ENCODE data around the gene SPINT1.

The SPINT1 gene

GRCh38 chr15:40869686-40870085, 25.8 kb downstream of the SPINT1 start:
- DNase-seq, result no peak
- ChIA-PET CTCF (interaction anchor here (1.6 to 6.7 kb wide), 3 partner anchors 22 to 27 kb away, joined by 5 to 41 read pairs (median 38); partner anchors contain the start of genes SPINT1 and VPS18), POLR2A (no interaction called here)
- no peak overlapping the region for H3K4me3 ChIP-seq (ENCODE audit: control insufficient read depth in 1 of 7, extremely low read depth in 1 of 7, insufficient read depth in 4 of 7, low read depth in 2 of 7, low read length in 6 of 7)
- no peak overlapping the region for H3K27ac ChIP-seq (ENCODE audit: insufficient read depth in 1 of 2, low read depth in 1 of 2, low read length in 2 of 2, poor library complexity in 1 of 2, severe bottlenecking in 2 of 2)
- 86% methylated on average over 3 of the region's 5 CpGs for WGBS (ENCODE audit: insufficient coverage)
- no peaks in the 10 kb centered on the region for H3K36me3 ChIP-seq (ENCODE audit: control insufficient read depth in 4 of 4, insufficient read depth in 4 of 4, low read length in 3 of 4)
- H3K27me3 ChIP-seq (replicated peaks in 2 of 5; ENCODE audit: control insufficient read depth in 4 of 5, insufficient read depth in 5 of 5, low read length in 4 of 5), result peaks cover 0 to 3% (median 0%) of the 10 kb centered on the region in 5 experiments
- H3K4me1 ChIP-seq (ENCODE audit: control extremely low read depth in 1 of 4, control insufficient read depth in 4 of 4, insufficient read depth in 4 of 4, low read length in 3 of 4), result peaks cover 0 to 19% (median 18%) of the 10 kb centered on the region in 4 experiments
- no peaks in the 10 kb centered on the region for H3K9me3 ChIP-seq (ENCODE audit: control extremely low read depth in 1 of 5, control insufficient read depth in 4 of 5, insufficient read depth in 2 of 5, low read depth in 1 of 5, low read length in 4 of 5)

DNA sequence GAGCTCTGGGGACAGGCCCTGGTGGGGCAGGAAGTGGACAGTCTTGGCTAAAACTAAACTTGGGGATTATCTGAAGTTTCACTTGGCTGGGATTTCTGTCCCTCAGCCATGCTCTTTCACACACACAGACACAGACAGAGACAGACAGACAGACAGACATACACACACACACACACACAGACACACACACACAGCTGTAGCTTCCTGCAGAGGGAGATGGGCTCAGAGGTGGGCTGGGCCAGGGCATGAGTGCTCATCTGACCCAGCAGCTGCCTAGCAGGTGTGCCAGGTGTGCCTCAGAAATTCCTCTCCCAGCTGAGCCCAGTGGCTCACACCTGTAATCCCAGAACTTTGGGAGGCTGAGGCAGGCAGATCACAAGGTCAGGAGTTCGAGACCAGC, 26.9 kb downstream of the SPINT1 start:
- ChIA-PET POLR2A (interaction anchor here (0.6 kb wide), 1 partner anchor 305 kb away, joined by 5 read pairs; no protein-coding TSS in a partner anchor), CTCF (interaction anchor here (1.6 to 6.7 kb wide), 4 partner anchors 13 to 27 kb away, joined by 5 to 41 read pairs (median 34); partner anchors contain the start of genes SPINT1 and VPS18)
- Histone ChIP-seq H3K4me3 (ENCODE audit: control insufficient read depth in 1 of 7, extremely low read depth in 1 of 7, insufficient read depth in 4 of 7, low read depth in 2 of 7, low read length in 6 of 7) (no peak overlapping the region), H3K27me3 (replicated peaks in 2 of 5; ENCODE audit: control insufficient read depth in 4 of 5, insufficient read depth in 5 of 5, low read length in 4 of 5) (peaks cover 0 to 3% (median 0%) of the 10 kb centered on the region in 5 experiments), H3K4me1 (ENCODE audit: control extremely low read depth in 1 of 4, control insufficient read depth in 4 of 4, insufficient read depth in 4 of 4, low read length in 3 of 4) (peaks cover 0 to 19% (median 17%) of the 10 kb centered on the region in 4 experiments), H3K27ac (ENCODE audit: insufficient read depth in 1 of 2, low read depth in 1 of 2, low read length in 2 of 2, poor library complexity in 1 of 2, severe bottlenecking in 2 of 2) (no peak overlapping the region), H3K9me3 (ENCODE audit: control extremely low read depth in 1 of 5, control insufficient read depth in 4 of 5, insufficient read depth in 2 of 5, low read depth in 1 of 5, low read length in 4 of 5) (no peaks in the 10 kb centered on the region), H3K36me3 (ENCODE audit: control insufficient read depth in 4 of 4, insufficient read depth in 4 of 4, low read length in 3 of 4) (no peaks in the 10 kb centered on the region)
- DNase-seq, result no peak
- 100% methylated on average over 1 of the region's 1 CpG for WGBS (ENCODE audit: insufficient coverage)

DNA sequence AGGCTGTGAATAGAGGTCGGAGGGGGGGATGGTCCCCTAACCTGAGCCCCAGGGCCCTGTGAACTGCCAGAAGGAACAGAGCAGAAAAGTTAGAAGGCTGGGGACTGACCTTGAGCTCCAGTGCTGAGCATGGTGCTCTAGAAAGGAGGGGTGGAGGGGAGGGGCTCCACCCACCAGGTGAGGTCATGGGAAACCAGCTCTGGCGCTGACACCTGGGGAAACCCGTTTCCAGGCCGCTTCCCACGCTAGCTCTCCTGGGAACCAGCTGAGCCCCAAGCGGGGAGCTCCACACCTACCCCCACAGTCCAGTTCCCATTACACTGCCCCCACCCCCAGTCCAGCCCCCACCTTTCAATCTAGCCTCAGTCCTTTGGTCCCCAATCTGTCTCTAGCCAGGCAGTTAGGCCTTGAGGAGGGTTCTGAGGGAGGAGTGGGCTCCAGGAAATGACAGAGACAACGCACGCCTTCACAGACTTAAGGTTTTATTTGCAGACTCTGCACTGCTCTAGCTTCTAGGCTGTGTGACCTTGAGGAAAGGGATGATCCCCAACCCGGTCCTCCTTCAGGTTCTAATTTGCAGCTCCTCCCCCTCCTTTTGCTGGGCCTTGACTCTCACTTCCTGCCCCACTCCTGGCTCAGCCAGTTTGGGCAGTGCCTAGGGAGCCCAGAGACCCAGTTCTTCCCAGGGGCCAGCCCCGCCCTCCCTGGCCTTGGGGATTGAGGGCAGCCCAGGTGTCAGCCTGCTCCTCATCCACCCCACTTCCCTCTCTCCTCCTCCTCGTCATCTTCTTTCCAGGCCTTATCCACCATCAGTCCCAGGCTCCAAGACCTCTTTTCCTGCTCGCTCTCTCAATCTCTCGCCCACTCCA, 28.1 kb downstream of the SPINT1 start:
- ChIA-PET CTCF (interaction anchor here (1.0 to 6.7 kb wide), 6 partner anchors 12 to 86 kb away, joined by 3 to 41 read pairs (median 17); partner anchors contain the start of gene VPS18), POLR2A (no interaction called here)
- no peak overlapping the region for H3K27ac ChIP-seq (ENCODE audit: insufficient read depth in 1 of 2, low read depth in 1 of 2, low read length in 2 of 2, poor library complexity in 1 of 2, severe bottlenecking in 2 of 2)
- H3K36me3 ChIP-seq (ENCODE audit: control insufficient read depth in 4 of 4, insufficient read depth in 4 of 4, low read length in 3 of 4), result no peaks in the 10 kb centered on the region
- no peak overlapping the region for H3K4me3 ChIP-seq (ENCODE audit: control insufficient read depth in 1 of 7, extremely low read depth in 1 of 7, insufficient read depth in 4 of 7, low read depth in 2 of 7, low read length in 6 of 7)
- DNase-seq, result no peak
- peaks cover 0 to 3% (median 0%) of the 10 kb centered on the region in 5 experiments for H3K27me3 ChIP-seq (replicated peaks in 2 of 5; ENCODE audit: control insufficient read depth in 4 of 5, insufficient read depth in 5 of 5, low read length in 4 of 5)
- no peaks in the 10 kb centered on the region for H3K9me3 ChIP-seq (ENCODE audit: control extremely low read depth in 1 of 5, control insufficient read depth in 4 of 5, insufficient read depth in 2 of 5, low read depth in 1 of 5, low read length in 4 of 5)
- WGBS (ENCODE audit: insufficient coverage), result 97% methylated on average over 12 of the region's 13 CpGs
- H3K4me1 ChIP-seq (ENCODE audit: control extremely low read depth in 1 of 4, control insufficient read depth in 4 of 4, insufficient read depth in 4 of 4, low read length in 3 of 4), result peaks cover 0 to 18% (median 13%) of the 10 kb centered on the region in 4 experiments

DNA sequence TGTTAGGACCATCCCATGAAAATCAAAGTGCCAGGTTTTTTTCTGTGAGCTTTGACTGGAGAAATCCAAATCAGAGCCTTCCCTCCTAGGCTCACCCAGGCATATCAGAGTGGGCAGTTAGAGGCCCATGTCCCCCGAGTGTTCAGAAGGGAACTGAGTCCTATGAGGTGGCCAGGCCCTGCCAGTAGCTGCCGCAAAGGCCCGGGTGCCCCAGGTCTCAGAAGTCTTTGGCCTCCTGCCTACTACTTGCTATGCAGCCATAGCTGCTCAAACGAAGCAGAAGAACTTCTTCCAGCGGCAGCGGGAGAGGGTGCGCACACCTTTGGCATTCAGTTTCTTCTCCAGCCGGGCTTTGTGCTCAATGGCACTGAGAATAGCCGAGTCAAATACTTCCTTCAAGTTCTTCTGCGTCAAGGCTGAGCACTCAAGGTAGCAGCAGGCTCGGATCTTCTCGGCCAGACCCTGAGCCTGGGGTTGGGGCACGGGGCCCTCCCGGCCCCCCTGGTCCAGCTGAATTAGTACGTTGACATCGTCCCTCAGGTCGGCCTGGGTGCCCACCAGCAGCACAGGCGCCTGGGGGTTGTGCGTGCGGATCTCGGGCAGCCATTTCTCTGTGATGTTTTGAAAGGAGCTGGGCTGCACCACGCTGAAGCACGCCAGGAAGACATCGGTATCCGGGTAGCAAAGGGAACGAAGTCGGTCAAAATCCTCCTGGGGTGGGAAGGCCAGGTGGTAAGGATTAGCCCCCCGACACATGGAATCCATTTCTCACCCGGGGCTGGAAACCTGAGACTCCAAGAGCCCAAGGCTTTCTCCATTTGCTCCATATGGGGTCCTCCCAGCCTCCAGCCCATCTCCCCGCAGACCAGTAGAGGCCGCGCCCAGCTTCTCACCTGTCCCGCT, 29.2 kb downstream of the SPINT1 start:
- DNase-seq, result no peak
- POLR2A ChIA-PET, result no interaction called here
- Histone ChIP-seq H3K4me3 (ENCODE audit: control insufficient read depth in 1 of 7, extremely low read depth in 1 of 7, insufficient read depth in 4 of 7, low read depth in 2 of 7, low read length in 6 of 7) (peak overlapping the region in 6 of 7 experiments; percentile 51 to 77 (median 62)), H3K36me3 (ENCODE audit: control insufficient read depth in 4 of 4, insufficient read depth in 4 of 4, low read length in 3 of 4) (no peaks in the 10 kb centered on the region), H3K9me3 (ENCODE audit: control extremely low read depth in 1 of 5, control insufficient read depth in 4 of 5, insufficient read depth in 2 of 5, low read depth in 1 of 5, low read length in 4 of 5) (no peaks in the 10 kb centered on the region), H3K27ac (ENCODE audit: insufficient read depth in 1 of 2, low read depth in 1 of 2, low read length in 2 of 2, poor library complexity in 1 of 2, severe bottlenecking in 2 of 2) (no peak overlapping the region), H3K4me1 (ENCODE audit: control extremely low read depth in 1 of 4, control insufficient read depth in 4 of 4, insufficient read depth in 4 of 4, low read length in 3 of 4) (peaks cover 0 to 18% (median 13%) of the 10 kb centered on the region in 4 experiments), H3K27me3 (replicated peaks in 2 of 5; ENCODE audit: control insufficient read depth in 4 of 5, insufficient read depth in 5 of 5, low read length in 4 of 5) (peaks cover 0 to 3% (median 0%) of the 10 kb centered on the region in 5 experiments)
- CTCF ChIA-PET, result interaction anchor here (1.2 to 6.7 kb wide), 7 partner anchors 11 to 170 kb away, joined by 3 to 41 read pairs (median 4); partner anchors contain the start of gene VPS18
- 72% methylated on average over 32 of the region's 33 CpGs for WGBS (ENCODE audit: insufficient coverage)

DNA sequence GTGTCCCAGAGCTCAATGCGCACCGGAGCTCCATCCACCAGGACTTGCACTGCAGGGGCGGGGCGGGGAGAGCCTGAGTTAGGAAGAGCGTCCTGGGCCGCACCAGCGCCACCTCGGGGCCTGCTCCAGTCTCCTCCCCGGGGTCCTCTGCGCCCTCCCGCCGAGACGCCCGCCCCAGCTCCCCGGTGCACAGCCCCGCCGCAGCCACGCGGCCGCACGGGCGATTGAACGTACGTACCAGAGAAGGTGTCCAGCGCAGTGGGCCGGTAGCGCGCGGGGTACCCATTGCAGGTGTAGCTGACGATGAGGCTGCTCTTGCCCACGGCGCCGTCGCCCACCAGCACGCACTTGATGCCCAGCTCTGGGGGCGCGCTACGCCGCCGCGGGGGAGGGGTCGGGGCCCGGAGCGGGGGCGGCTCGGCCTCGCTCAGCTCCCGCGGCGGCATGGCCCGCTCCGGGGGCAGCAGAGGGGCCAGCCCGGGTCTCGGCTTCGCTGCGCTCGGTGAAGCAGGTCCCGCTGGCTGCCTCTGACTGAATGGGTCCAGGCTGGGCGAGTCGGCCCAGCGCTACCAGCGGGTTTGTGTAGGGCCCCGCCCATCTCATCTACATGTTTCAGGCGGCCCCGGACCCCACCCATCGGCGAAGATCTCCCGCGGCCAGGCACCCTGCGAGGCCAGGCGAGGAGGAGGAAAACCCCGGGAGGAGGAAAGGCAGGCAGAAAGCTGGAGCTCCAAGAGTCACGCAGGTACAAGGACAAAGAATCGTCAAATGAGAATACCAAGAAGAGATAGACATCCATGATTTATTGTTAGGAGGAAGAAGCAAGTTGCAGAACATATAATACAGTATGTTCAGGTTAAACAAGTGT, 30.1 kb downstream of the SPINT1 start, which contains the start of gene RHOV:
RHOV (minus strand) TSS at position 541 of the 868 bp plus-strand sequence; CDS start at position 446, 95 bp downstream.
- under 1% methylated on average over 52 of the region's 74 CpGs for WGBS (ENCODE audit: insufficient coverage)
- no peaks in the 10 kb centered on the region for H3K9me3 ChIP-seq (ENCODE audit: control extremely low read depth in 1 of 5, control insufficient read depth in 4 of 5, insufficient read depth in 2 of 5, low read depth in 1 of 5, low read length in 4 of 5)
- peaks cover 0 to 18% (median 13%) of the 10 kb centered on the region in 4 experiments for H3K4me1 ChIP-seq (ENCODE audit: control extremely low read depth in 1 of 4, control insufficient read depth in 4 of 4, insufficient read depth in 4 of 4, low read length in 3 of 4)
- peak within 1 kb of the TSS; percentile 37 to 77 (median 62) for H3K4me3 ChIP-seq (ENCODE audit: control insufficient read depth in 1 of 7, extremely low read depth in 1 of 7, insufficient read depth in 4 of 7, low read depth in 2 of 7, low read length in 6 of 7)
- H3K27ac ChIP-seq (ENCODE audit: insufficient read depth in 1 of 2, low read depth in 1 of 2, low read length in 2 of 2, poor library complexity in 1 of 2, severe bottlenecking in 2 of 2), result no peak within 1 kb of the TSS
- POLR2A ChIA-PET, result no interaction called here
- no peaks in the 10 kb centered on the region for H3K36me3 ChIP-seq (ENCODE audit: control insufficient read depth in 4 of 4, insufficient read depth in 4 of 4, low read length in 3 of 4)
- DNase-seq, result peak; percentile 57 to 72 (median 63)
- CTCF ChIA-PET, result interaction anchor here (1.3 to 6.7 kb wide), 6 partner anchors 10 to 171 kb away, joined by 4 to 41 read pairs (median 17); partner anchors contain the start of gene VPS18
- peaks cover 0 to 3% (median 0%) of the 10 kb centered on the region in 5 experiments for H3K27me3 ChIP-seq (replicated peaks in 2 of 5; ENCODE audit: control insufficient read depth in 4 of 5, insufficient read depth in 5 of 5, low read length in 4 of 5)
